ENCODE results near the gene MAST2. TPM values are rescaled to one million over a fixed set of nuclear protein-coding genes. Genes with fewer than 3 reads are reported as not detected.

Gene MAST2
- total RNA-seq, 1 experiment from 2014 or later: 36.2 TPM

- no peak for DNase-seq
- CTCF ChIA-PET: no interaction called here
- intact Hi-C loops (cut with micrococcal nuclease; ENCODE audit: unreplicated experiment): no loop called here
- Mint-ChIP-seq H3K4me3 (ENCODE audit: low read depth, unreplicated experiment) (no peak overlapping the region), H3K27me3 (ENCODE audit: unreplicated experiment) (no peaks in the 10 kb centered on the region), H3K4me1 (ENCODE audit: low read depth, unreplicated experiment) (peaks cover 6% of the 10 kb centered on the region), H3K9me3 (ENCODE audit: low read depth, unreplicated experiment) (no peaks in the 10 kb centered on the region), H3K36me3 (ENCODE audit: insufficient read depth, unreplicated experiment) (no peaks in the 10 kb centered on the region), H3K27ac (ENCODE audit: unreplicated experiment) (no peak overlapping the region)
- no peak for TF ChIP-seq CTCF (IDR thresholded peaks at IDR 0.05; ENCODE audit: unreplicated experiment)
- no TSS peak for BruUV-seq (replicated peaks)
These were observed 280.2 kb downstream of the MAST2 start for GRCh38 chr1:46083579-46083978.

DNA sequence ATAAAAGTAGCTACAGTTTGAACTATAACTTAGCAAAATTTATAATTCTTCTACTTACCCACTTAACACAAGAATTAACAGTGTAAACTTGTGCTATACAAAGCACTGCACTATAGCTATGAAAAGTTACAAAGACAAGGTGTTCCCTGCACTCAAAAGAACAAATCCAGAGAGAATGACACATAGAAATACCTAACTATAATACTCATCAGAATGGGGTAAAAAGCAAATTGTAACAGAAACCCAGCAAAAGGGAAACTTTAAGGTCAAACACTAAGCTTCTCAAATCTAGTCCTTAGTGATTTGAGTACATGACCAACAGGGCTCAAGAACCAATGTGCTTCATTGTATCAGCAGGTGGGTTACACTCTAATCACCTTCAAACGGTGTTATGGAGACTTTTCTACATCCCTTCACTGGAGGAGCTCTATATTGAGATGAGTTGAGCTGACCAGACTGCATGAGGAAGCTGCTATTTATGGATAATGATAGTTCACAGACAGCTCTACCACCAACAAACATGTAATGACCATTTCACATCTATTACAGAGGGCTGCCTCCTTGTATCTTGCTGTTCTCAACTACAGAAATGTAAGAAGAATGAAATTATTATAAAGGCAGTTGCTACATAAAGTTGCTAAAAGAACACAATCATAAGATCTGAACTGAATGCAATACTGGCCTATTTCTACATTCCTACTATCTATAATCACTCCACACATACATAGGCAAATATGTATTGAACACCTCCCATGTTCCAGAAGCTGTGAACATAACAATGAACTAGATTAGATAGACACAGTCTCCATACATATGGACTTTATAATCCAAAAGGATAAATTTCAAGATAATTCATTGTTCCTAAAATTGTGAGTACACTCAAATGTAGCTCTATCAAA lies 281.4 kb downstream of the MAST2 start:
- Mint-ChIP-seq H3K27me3 (ENCODE audit: unreplicated experiment) (no peaks in the 10 kb centered on the region), H3K4me3 (ENCODE audit: low read depth, unreplicated experiment) (no peak overlapping the region), H3K9me3 (ENCODE audit: low read depth, unreplicated experiment) (no peaks in the 10 kb centered on the region), H3K27ac (ENCODE audit: unreplicated experiment) (no peak overlapping the region), H3K4me1 (ENCODE audit: low read depth, unreplicated experiment) (peaks cover 6% of the 10 kb centered on the region), H3K36me3 (ENCODE audit: insufficient read depth, unreplicated experiment) (no peaks in the 10 kb centered on the region)
- intact Hi-C loops (cut with micrococcal nuclease; ENCODE audit: unreplicated experiment): no loop called here
- DNase-seq: no peak
- BruUV-seq (replicated peaks): no TSS peak
- no peak for TF ChIP-seq CTCF (IDR thresholded peaks at IDR 0.05; ENCODE audit: unreplicated experiment)
- CTCF ChIA-PET: interaction anchor here (1.1 to 1.3 kb wide), 2 partner anchors 18 to 47 kb away, joined by 3 to 4 read pairs; no protein-coding TSS in a partner anchor

Other genes with a start within 250 kb of the MAST2 start
- 171 and 185 TPM in 2 replicates for gene NASP, start 219.6 kb upstream of the MAST2 start, total RNA-seq (2022)
- 4.7 and 8.3 TPM in 2 replicates for gene CCDC17, start 179.6 kb upstream of the MAST2 start, total RNA-seq (2022)
- gene GPBP1L1, start 117.1 kb upstream of the MAST2 start, total RNA-seq (2022): 117 and 127 TPM in 2 replicates
- gene TMEM69, start 115.4 kb upstream of the MAST2 start, total RNA-seq (2022): 29.3 and 31.7 TPM in 2 replicates
- gene IPP, start 53.0 kb upstream of the MAST2 start, total RNA-seq (2022): 11.6 and 12.3 TPM in 2 replicates

Data from Calu3 (cell line).